Cerebellar cortex (tissue), 1 donor: Measurements from ENCODE around the gene TAS2R41.

Experiments
- DNase-seq: peaks from one replicate; pipeline ENCODE4 v3.0.0-alpha.2; 2015; ENCODE audit warnings: low spot score

The TAS2R41 gene, protein sequence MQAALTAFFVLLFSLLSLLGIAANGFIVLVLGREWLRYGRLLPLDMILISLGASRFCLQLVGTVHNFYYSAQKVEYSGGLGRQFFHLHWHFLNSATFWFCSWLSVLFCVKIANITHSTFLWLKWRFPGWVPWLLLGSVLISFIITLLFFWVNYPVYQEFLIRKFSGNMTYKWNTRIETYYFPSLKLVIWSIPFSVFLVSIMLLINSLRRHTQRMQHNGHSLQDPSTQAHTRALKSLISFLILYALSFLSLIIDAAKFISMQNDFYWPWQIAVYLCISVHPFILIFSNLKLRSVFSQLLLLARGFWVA

DNA sequence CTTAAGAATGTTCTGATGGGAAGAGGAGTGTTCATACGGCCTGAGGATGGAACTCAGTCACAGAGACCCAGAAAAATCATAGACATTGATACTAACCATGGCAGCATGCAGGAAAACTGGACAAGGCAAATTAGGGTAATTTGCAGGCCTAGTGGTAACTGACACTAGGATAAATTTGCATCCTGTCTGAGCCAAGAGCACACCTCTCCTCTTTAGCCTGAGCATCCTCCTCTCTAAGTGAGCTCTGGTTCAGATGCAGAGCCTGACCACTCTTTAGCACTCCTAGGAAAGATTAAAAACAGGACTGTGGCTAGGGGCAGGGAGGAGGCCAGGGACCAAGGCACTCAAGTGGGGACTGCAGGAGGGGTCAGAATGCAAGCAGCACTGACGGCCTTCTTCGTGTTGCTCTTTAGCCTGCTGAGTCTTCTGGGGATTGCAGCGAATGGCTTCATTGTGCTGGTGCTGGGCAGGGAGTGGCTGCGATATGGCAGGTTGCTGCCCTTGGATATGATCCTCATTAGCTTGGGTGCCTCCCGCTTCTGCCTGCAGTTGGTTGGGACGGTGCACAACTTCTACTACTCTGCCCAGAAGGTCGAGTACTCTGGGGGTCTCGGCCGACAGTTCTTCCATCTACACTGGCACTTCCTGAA lies at the start of gene TAS2R41:
Gene TAS2R41, plus strand, starts transcription at position 373 of the 650 bp plus-strand sequence. Its CDS starts 0 bp downstream, at position 373.
- DNase-seq, result no peak

DNA sequence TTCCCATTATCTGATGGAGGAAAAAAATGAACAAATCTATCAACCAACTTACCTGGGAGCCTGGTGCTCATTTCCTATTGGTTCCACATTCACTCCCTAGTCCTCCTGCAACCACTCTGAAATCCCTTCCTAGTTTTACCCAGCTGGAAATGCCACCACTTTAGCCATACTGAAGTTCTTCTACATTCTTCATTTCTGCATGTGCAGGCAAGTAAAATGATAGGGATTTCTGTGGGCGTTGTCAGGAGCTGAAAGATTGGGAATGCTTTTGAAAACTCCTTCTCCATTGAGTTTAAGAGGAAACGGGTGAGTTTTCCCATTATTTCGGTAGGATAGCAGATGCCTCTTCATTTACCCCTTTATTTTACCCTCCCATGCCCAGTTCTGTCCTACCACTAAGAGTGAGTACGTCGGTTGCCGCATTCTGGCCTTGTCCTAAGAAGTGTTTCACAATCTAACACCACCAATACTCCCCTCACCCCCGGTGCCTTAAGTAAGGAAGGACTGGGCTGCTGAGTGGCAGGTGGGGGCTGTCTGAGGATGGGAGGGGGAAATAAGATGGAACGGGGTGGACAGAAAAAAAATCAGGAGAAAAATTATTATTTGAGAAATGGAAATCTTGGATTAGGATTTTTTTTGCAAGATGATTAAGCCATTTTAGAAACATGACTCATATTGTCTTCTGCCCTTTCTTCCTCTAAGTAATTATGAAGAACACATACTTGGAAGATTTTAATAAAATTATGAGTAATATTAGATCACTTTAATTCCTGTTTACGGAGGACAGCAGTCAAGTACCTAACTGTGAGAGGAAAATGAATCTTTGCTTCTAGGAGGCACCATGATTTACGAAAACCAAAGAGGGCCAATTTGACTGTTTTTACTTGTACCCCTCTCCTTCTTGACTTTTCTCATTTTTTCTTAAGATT lies 47.6 kb upstream of the TAS2R41 start:
- DNase-seq, result no peak

DNA sequence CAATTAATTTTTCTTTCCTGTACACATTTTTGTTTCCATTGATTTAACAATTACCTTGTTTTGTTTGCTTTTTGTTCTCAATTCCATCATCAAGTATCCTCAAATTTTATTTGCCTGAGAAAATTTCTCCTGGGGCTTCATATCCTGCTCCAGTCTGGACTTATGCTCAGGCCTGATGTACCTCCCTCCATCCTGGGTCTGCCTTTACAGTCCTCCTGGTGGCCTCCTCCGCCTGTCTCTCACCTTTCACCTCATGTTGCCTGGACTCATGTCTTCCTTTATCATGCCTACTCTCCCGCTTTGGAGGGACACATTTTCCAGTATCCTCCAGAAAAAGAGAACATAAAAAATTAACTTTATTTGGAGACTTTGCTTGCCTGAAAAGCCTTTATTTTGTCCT lies 46.6 kb upstream of the TAS2R41 start:
- DNase-seq, result no peak

DNA sequence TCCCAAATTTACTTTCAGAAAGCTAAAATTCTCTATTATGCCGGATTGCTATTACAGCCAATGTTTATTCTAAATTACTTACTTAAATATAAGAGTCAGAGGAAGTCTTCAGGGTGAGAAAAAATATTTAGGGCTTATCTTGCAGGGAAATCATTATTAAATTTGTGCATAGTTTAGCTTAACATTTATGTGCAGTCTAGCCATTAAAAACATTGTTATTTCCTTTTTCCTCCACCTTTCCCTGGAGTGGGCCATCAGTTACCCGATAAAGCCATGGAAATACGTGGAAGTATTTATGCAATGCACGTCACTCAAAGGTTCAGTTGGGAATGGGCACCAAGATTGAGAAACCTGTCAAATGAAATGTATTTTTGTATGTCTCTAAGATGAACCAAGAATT lies 43.9 kb upstream of the TAS2R41 start:
- no peak for DNase-seq

DNA sequence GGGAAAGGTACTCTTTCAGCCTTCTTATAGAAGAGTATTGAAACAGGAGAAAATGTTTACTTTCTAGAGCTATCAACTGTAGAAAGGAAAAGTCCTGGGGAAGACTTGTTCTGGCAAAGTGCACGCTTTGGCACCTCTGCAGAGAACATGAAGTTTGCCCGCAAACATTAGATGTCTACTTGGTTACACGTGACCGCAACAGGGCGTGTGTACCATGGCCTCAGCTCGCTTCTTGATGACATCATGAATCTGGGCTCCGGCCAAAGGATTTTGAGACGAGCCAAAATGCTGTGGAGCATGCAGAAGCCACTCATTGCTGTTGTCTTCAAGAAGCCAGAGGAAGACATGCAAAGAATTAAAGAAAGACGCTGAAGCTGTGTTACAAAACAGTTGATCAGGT lies 43.0 kb upstream of the TAS2R41 start:
- no peak for DNase-seq

DNA sequence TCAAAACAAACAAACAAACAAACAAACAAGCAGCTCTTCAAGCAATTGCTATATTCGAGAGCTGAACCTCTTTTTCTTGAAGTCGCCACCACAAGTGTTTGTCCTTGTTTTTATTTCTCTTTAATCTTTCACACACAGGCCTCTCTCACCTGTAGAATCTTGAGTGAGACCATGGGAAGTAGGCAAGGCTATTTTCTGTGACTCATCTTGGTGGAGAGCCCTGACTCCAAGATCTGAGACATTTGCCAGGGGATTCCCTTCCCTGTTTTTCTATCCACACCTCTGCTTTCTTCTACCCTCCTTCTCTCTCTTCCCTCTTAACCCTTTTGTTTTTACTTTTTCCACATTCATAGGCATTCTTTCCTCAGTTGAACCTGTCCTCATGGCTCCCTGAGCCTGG lies 42.4 kb upstream of the TAS2R41 start:
- DNase-seq, result no peak

DNA sequence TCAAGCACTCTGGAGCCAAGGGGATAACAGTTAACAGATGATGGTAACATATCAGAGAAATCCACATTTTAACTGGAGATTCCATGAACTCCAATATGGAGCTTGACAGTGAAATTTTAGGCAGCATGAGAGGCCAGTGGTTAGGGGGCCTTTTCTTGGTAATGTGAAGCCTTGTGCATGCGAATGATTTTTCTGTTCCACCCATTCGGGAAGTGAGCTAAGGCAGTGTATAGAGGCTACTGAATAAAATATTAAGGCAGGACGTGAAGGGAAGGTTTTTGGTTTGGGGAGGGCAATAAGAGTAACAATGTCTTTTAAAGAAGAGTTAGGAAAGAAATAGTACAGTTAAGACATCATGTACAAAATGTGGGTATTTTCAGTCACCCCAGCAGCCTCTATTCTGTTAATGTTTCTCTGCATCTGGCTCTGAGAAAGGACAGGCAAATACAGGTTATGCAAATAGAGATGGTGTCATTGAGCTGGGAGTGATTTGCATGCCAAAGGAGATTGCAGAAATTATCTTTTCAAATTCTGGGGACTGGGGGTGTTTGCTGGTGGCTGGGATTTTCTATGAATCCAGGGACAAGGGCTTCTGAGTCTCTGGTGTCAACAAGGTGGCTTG lies 41.2 kb upstream of the TAS2R41 start:
- DNase-seq, result no peak

DNA sequence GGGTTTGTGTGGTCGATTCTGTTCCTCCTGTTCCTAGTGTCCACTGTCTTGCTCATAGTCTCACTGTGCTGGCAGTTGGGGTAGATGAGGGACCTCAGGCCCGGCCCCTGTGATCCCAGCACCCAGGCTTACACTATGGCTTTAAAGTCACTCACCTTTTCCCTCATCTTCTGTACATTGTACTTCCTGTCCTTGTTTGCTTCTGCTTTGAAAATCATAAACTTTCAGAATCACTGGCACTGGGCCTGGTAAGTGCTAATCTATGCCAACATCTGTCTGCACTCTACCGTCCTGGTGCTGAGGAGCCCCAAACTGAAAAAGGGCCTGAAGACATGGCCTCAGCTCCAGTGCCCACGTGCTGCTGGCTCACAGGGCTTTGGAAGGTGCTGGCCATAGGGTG lies 40.1 kb upstream of the TAS2R41 start:
- no peak for DNase-seq

DNA sequence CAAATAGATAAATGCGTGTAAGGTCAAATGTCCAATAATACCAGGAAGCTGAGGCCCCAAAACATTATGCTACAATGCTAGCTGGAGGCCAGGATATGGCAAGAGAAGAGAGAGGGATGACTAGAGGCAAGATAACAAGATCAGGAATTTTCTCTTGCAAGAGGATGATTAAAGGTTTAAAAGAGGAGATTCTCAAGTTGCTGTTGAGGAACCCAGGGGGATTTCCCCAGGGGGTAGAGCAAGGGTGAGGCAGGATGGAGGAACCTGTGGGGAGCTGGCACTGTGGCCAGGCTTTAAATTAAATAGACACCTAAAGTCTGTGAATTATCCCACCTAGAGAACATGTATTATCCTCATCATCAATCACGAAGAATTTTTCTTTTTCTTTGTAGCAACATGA lies 37.8 kb upstream of the TAS2R41 start:
- no peak for DNase-seq

DNA sequence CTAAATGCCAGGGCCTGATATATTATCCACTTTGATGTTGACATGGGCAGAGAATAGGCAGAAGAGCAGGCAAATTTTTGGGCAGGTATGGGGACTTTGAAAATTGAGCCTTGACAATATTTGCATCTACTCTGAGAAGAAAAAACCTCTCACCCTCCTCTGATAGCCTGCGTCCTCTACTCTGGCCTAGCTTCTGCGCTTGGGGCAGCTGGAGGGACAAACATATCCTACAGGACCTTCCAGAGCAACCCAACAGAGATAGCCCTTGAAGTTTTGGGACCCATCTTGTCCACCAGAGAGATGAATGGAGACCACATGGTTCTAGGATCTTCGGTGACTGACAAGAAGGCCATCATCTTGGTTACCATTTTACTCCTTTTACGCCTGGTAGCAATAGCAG lies 34.5 kb upstream of the TAS2R41 start, which contains the start of gene TAS2R60:
Gene TAS2R60, plus strand, starts transcription at position 301 of the 400 bp plus-strand sequence. Its CDS starts 0 bp downstream, at position 301.
- DNase-seq, result no peak

DNA sequence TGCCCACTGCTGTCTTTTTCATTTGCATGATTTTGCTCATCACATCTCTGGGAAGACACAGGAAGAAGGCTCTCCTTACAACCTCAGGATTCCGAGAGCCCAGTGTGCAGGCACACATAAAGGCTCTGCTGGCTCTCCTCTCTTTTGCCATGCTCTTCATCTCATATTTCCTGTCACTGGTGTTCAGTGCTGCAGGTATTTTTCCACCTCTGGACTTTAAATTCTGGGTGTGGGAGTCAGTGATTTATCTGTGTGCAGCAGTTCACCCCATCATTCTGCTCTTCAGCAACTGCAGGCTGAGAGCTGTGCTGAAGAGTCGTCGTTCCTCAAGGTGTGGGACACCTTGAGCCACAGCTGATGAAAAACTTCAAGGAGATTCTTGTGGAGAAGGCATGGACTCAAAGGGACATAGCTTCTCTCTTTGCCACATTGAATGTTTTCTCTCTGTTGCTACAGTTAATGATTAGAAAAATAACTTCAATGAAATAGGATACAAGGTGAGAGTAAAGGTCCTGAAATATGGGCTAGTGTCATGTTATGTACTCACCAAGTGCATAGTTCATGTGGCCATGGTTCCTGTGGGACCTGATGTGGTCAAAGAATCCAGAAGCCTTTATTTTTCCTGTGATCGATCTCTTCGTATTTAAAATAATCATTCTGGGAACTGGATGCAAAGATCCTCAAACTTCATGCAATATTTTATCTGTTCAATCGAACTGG lies 33.5 kb upstream of the TAS2R41 start:
- DNase-seq, result no peak

DNA sequence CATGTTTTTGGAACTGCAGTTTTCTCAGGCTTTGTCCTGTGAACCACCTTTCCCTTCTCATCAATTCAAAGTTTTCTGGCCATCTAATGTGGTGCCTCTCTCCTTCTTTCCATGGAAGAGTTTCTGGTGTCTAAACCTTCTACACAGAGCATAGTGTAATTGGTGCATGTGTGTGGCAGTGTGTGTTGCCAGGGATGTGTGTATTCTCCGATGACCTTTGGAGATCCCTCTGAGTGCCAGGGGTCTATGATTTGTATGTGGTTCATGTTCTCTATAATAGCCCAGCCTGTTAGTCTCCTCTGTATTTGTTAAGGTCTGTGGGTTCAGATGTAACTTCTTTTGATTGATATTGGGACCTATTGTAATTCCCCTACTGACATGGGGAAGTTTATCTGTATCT lies 32.9 kb upstream of the TAS2R41 start:
- DNase-seq, result no peak

DNA sequence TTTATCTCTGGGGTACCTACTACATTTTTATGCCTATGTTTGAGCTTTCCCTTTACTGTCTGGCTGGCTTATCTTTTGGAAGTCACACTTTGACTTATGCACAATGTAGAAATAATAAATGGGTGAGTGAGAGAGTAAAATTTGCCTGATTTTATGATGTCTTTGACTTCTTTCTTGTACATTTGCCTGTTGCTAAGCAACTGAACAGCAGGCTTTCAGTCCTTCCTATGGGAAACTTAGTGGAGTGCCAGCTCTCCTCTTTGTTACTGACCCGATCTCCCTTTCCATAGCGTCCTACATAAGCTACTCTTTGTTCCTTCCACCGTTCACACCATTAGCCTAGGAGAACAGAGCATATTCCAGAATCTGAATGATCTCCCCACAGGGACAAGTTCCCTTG lies 30.2 kb upstream of the TAS2R41 start:
- DNase-seq, result no peak

DNA sequence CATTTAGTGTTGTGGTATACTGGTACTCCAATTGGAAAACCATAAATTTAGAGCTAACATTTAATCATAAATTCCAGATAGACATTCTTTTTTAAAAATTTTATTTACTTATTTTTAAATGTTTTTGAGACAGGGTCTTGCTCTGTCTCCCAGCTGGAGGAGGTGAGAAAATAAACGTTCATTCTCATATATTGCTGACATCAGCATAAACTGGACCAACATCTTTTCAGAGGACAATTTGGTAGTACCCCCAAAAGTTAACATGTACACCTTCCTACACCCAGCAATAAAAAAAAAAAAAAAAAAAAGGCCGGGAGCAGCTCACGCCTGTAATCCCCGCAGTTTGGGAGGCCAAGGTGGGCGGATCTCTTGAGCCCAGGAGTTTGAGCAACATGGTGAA lies 29.2 kb upstream of the TAS2R41 start:
- no peak for DNase-seq

DNA sequence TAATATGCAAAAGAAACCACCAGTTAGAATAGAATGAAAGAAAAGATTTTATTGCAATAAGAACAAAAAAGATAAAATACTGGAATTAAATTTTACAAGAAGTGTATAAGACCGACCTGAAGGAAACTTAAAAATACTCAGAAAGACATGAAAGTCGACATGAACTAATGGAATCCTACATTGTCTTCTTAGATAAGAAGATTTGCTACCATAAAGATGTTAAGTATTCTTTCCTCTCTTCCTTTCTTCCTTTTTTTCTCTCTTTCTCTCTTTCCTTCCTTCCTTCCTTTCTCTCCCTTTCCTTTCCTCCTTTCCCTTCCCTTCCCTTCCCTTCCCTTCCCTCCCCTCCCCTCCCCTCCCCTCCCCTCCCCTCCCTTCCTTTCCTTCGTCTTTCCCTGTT lies 27.9 kb upstream of the TAS2R41 start:
- no peak for DNase-seq

DNA sequence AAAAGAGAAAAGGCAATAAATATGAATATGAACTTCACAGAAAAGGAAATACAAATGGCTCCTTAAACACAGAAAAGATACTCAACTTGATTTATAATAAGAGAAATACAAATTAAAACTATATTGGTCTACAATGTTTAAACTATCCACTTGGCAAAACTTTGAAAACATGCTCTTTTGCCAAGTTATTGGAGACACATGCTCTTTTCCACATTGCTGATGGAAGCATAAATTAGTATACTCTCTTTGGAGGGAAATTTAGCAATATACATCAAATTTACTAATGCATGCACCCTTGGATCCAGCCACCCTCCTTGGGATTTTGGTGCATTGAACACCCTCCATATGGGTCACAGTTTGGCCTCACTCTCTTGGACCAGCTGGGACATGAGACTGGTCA lies 26.6 kb upstream of the TAS2R41 start:
- DNase-seq, result no peak

DNA sequence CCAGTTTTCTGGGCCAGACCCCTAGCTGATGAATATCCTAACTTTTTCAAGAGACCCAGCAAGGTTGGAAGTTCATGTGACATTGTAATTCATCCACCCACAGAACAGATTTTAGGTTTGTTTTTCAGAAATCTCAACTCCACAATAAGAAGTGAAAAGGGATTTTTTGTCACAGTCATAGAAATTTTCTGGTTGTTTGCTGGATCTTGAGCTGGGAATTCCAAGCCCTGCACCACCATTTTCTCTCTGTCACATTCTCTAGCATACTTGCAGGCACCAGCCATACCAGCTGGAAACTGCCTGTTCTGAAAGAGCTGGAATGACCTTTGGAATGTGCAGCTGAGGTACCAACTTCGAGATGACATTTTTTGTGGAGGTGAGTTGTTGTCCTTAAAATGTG lies 25.9 kb upstream of the TAS2R41 start:
- no peak for DNase-seq

DNA sequence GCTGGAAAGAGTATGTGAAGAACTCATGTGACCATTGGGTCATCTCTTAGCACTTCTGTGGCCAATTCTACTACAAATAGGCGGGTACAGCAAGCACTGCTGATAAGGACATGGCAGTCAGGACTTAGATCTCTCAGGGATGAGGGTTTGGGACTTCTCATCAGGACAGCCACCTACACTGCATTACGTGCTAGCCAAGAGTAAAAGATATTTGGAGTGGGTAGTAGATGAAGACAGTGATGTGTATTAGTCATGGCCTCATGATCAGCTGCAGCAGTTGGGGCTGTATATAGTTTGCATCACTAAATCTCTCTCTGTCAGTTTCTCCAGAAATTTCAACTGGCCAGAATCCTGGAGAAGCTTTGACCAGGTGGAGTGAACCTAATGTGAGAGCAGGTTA lies 25.2 kb upstream of the TAS2R41 start:
- no peak for DNase-seq

DNA sequence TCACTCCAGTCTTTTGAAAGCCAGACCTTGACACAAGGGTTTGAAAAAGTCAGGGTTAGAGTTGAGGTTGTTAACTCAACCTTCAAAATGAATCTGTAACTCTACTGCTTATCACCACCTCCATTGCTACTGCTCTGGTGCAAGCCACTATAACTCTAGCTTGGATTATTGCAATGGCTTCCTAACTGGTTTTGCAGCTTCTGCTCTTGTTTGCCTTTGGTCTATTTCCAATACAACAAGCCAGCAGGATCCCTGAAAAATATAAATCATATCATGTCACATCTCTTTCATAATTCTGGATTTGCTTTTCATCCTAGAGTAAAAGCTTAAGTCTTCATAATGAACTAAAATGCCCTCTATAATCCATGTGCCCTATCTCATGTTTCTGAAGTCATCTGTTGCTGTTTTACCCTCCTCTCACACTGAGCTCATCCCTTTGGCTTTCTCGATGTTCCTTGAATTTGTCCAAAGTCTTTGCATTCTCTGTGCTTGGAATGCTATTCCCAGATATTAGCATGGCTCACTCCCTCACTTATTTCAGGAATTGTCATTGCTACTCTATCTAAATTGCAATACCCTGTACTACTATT lies 23.5 kb upstream of the TAS2R41 start:
- DNase-seq, result no peak

DNA sequence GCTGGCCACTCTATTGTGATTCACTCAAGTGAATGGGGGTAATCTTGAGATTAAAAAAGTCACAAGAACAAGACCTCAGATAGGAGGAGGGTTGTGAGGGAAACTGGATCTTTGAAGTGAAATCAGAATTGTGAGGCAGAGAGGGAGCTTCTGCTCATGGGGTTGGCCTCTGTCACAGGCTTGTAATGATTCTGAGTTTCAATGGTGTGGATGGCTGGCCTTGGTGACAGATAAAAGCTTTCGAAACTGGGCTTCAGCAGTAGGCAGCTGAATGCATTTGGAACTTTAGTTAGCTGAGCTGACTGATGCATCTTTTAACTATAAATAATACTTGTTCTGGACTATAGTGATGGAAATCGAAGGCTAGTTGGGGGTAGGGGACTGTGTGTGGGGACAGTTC lies 22.2 kb upstream of the TAS2R41 start:
- DNase-seq, result no peak

DNA sequence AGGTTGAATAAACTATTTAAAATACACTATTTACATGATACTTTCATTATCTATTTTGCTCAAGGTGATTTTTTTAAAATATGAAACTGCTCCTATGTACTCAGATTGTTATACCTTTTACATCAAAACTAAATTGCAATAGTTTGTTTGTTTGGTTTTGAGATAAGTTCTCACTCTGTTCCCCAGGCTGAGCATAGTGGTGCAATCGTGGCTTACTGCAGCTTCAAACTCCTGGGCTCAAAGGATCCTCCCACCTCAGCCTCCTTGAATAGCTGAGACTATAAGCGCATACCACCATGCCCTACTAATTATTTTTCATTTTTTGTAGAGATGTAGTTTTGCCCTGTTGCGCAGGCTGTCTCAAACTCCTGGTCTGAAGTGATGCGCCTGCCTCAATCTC lies 21.7 kb upstream of the TAS2R41 start:
- no peak for DNase-seq
